ENCODE data around the gene TXNDC5.

GRCh38 chr6:7886132-7886531, 24.5 kb downstream of the TXNDC5 start:
- TF ChIP-seq POLR2A (IDR thresholded peaks at IDR 0.05) (no peak), CTCF (IDR thresholded peaks at IDR 0.05) (no peak)
